Measurements from ENCODE around the gene RPL41. TPM values are rescaled to one million over a fixed set of nuclear protein-coding genes. Genes with fewer than 3 reads are reported as not detected.

The RPL41 gene
- total RNA-seq, 1 donor from 2014 or later = 1,819 TPM

- Histone ChIP-seq H3K9me3 (no peaks in the 10 kb centered on the region), H3K4me1 (peaks cover 10 to 29% of the 10 kb centered on the region in 2 donors), H3K4me3 (no peak overlapping the region), H3K27ac (peak overlapping the region; percentile 13 to 45), H3K36me3 (peaks cover 84 to 94% of the 10 kb centered on the region in 2 donors), H3K27me3 (no peaks in the 10 kb centered on the region)
- DNase-seq (ENCODE audit: low spot score in 2 of 2) = no peak
- intact Hi-C loops (cut with DNase I) = no loop called here
- TF ChIP-seq, protein P1, sequence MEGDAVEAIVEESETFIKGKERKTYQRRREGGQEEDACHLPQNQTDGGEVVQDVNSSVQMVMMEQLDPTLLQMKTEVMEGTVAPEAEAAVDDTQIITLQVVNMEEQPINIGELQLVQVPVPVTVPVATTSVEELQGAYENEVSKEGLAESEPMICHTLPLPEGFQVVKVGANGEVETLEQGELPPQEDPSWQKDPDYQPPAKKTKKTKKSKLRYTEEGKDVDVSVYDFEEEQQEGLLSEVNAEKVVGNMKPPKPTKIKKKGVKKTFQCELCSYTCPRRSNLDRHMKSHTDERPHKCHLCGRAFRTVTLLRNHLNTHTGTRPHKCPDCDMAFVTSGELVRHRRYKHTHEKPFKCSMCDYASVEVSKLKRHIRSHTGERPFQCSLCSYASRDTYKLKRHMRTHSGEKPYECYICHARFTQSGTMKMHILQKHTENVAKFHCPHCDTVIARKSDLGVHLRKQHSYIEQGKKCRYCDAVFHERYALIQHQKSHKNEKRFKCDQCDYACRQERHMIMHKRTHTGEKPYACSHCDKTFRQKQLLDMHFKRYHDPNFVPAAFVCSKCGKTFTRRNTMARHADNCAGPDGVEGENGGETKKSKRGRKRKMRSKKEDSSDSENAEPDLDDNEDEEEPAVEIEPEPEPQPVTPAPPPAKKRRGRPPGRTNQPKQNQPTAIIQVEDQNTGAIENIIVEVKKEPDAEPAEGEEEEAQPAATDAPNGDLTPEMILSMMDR (IDR thresholded peaks at IDR 0.05) = no peak
Observed at GRCh38 chr12:56163533-56164344, 47.3 kb downstream of the RPL41 start.

GRCh38 chr12:56164345-56164729 is 47.9 kb downstream of the RPL41 start:
- Histone ChIP-seq H3K36me3 (peaks cover 89 to 98% of the 10 kb centered on the region in 2 donors), H3K4me3 (no peak overlapping the region), H3K27ac (no peak overlapping the region), H3K9me3 (no peaks in the 10 kb centered on the region), H3K27me3 (no peaks in the 10 kb centered on the region), H3K4me1 (peaks cover 10 to 29% of the 10 kb centered on the region in 2 donors)
- intact Hi-C loops (cut with DNase I) = no loop called here
- DNase-seq (ENCODE audit: low spot score in 2 of 2) = no peak
- TF ChIP-seq, protein P1 (IDR thresholded peaks at IDR 0.05) = no peak

DNA sequence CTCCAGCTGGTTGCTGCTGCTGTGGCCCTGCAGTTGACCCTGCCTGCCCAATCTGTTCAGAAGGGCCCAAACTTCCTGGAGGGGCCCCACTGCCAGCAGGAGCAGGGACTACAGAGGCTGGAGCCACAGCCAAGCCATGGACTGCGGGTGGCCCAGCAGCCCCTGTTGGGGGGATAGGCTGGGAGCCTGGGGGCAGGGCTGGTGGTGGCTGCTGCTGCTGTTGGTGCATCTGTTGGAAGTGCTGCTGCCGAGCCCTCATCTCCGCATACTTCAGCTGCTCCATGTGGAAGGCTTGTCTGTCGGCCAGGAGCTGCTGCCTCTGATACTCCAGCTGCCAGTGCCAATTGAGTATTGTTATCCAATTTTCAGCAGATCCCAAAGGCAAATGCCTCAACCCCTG is 48.9 kb downstream of the RPL41 start:
- H3K4me1 ChIP-seq = peaks cover 4 to 22% of the 10 kb centered on the region in 2 donors
- H3K27me3 ChIP-seq = no peaks in the 10 kb centered on the region
- H3K27ac ChIP-seq = no peak overlapping the region
- no peak overlapping the region for H3K4me3 ChIP-seq
- no peak for DNase-seq (ENCODE audit: low spot score in 2 of 2)
- peaks cover 89 to 98% of the 10 kb centered on the region in 2 donors for H3K36me3 ChIP-seq
- TF ChIP-seq, protein P1 (IDR thresholded peaks at IDR 0.05) = no peak
- H3K9me3 ChIP-seq = no peaks in the 10 kb centered on the region
- intact Hi-C loops (cut with DNase I) = no loop called here

Other genes with a start within 250 kb of the RPL41 start
- gene PYM1, start 188.7 kb upstream of the RPL41 start, total RNA-seq = 83.7 TPM
- gene DGKA, start 185.5 kb upstream of the RPL41 start, total RNA-seq = 48.6 TPM
- gene PMEL, start 150.6 kb upstream of the RPL41 start, total RNA-seq = not detected
- 24.5 TPM for gene CDK2, start 149.8 kb upstream of the RPL41 start, total RNA-seq
- 48.0 TPM for gene RAB5B, start 142.6 kb upstream of the RPL41 start, total RNA-seq
- 5.4 TPM for gene SUOX, start 119.4 kb upstream of the RPL41 start, total RNA-seq
- 1.6 TPM for gene IKZF4, start 95.6 kb upstream of the RPL41 start, total RNA-seq
- 877 TPM for gene RPS26, start 74.7 kb upstream of the RPL41 start, total RNA-seq
- gene ERBB3, start 36.5 kb upstream of the RPL41 start, total RNA-seq = 3.2 TPM
- gene PA2G4, start 12.1 kb upstream of the RPL41 start, total RNA-seq = 101 TPM
- gene ZC3H10, start 1.6 kb downstream of the RPL41 start, total RNA-seq = 11.1 TPM
- gene ESYT1, start 11.6 kb downstream of the RPL41 start, total RNA-seq = 119 TPM
- 53.6 TPM for gene MYL6B, start 36.0 kb downstream of the RPL41 start, total RNA-seq
- 1,476 TPM for gene MYL6, start 41.7 kb downstream of the RPL41 start, total RNA-seq
- gene SMARCC2, start 72.8 kb downstream of the RPL41 start, total RNA-seq = 53.9 TPM
- 50.3 TPM for gene RNF41, start 105.3 kb downstream of the RPL41 start, total RNA-seq
- gene NABP2, start 107.7 kb downstream of the RPL41 start, total RNA-seq = 2.8 TPM
- not detected for gene SLC39A5, start 113.4 kb downstream of the RPL41 start, total RNA-seq
- 17.5 TPM for gene ANKRD52, start 141.8 kb downstream of the RPL41 start, total RNA-seq
- 4.8 TPM for gene COQ10A, start 150.3 kb downstream of the RPL41 start, total RNA-seq
- gene CS, start 183.7 kb downstream of the RPL41 start, total RNA-seq = 55.2 TPM
- gene CNPY2, start 199.4 kb downstream of the RPL41 start, total RNA-seq = 34.6 TPM
- gene PAN2, start 217.4 kb downstream of the RPL41 start, total RNA-seq = 45.3 TPM
- not detected for gene IL23A, start 222.3 kb downstream of the RPL41 start, total RNA-seq
- 246 TPM for gene STAT2, start 243.5 kb downstream of the RPL41 start, total RNA-seq
- gene APOF, start 246.2 kb downstream of the RPL41 start, total RNA-seq = not detected

Measured in ascending aorta (tissue), 2 donors.